ENCODE measurements around the gene INPPL1.

- no peak for TF ChIP-seq POLR2A (IDR thresholded peaks at IDR 0.05; ENCODE audit: low read depth, low read length)
- TF ChIP-seq TAF1 (IDR thresholded peaks at IDR 0.05; ENCODE audit: borderline replicate concordance, low read depth, low read length) = no peak
Observed at GRCh38 chr11:72177656-72178055, 46.9 kb upstream of the INPPL1 start.
